Tibial nerve (tissue), 3 donors: ENCODE measurements around the gene PAGR1.
"Not testable (repeated sequence)": the region's sequence is repeated elsewhere in the genome, so short reads cannot be mapped to it uniquely, and the experiment has no call there.

Source experiments
- POLR2A ChIP-seq, 2 donors: fragments of 450-650 bp; IDR thresholded peaks; one replicate each; pipeline ENCODE4 v1.6.1; 2017; ENCODE audit warnings: antibody characterized with exemption in 2 of 2, mild to moderate bottlenecking in 2 of 2, moderate library complexity in 2 of 2
- TF ChIP-seq, protein P1 (sequence below), 5 experiments: fragments of 200-600 bp in 3 of 5; fragments of 450-650 bp in 2 of 5; sonication (generic) in 3 of 5; IDR thresholded peaks; one replicate each; pipeline ENCODE4 v1.5.1; 2016 to 2019; ENCODE audit warnings: antibody characterized with exemption in 5 of 5, mild to moderate bottlenecking in 3 of 5, moderate library complexity in 2 of 5

DNA sequence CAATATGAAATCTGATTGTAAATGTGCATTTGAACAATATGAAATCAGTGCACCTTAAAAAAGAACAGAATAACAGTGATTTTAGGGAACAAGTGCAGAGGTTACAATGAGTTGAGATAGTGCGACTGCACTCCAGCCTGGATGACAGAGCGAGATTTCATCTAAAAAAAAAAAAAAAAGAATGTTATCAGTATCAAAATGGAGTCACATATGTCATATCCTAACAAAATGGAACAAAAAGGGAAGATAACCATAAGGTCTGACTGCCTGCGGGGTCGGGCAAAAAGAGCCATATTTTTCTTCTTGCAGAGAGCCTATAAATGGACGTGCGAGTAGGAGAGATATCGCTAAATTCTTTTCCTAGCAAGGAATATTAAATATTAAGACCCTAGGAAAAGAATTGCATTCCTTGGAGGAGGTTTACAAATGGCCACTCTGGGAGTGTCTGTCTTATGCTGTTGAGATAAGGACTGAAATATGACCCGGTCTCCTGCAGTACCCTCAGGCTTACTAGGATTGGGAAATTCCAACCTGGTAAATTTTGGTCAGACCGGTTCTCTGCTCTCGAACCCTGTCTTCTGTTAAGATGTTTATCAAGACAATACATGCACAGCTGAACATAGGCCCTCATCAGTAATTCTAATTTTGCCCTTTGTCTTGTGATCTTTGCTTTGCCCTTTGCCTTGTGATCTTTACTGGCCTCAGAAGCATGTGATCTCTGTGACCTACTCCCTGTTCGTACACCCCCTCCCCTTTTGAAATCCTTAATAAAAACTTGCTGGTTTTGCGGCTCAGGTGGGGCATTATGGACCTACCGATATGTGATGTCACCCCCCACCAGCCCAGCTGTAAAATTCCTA lies 32.6 kb upstream of the PAGR1 start:
- TF ChIP-seq, protein P1, sequence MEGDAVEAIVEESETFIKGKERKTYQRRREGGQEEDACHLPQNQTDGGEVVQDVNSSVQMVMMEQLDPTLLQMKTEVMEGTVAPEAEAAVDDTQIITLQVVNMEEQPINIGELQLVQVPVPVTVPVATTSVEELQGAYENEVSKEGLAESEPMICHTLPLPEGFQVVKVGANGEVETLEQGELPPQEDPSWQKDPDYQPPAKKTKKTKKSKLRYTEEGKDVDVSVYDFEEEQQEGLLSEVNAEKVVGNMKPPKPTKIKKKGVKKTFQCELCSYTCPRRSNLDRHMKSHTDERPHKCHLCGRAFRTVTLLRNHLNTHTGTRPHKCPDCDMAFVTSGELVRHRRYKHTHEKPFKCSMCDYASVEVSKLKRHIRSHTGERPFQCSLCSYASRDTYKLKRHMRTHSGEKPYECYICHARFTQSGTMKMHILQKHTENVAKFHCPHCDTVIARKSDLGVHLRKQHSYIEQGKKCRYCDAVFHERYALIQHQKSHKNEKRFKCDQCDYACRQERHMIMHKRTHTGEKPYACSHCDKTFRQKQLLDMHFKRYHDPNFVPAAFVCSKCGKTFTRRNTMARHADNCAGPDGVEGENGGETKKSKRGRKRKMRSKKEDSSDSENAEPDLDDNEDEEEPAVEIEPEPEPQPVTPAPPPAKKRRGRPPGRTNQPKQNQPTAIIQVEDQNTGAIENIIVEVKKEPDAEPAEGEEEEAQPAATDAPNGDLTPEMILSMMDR (IDR thresholded peaks at IDR 0.05), result not testable (repeated sequence)
- TF ChIP-seq POLR2A (IDR thresholded peaks at IDR 0.05), result not testable (repeated sequence)
